HT1080 (cell line): Measurements from ENCODE around the gene FAM20A. TPM values are rescaled to one million over a fixed set of nuclear protein-coding genes. Genes with fewer than 3 reads are reported as not detected.

ENCODE experiments used
- DNase-seq: peaks from one replicate; pipeline ENCODE4 v3.0.0-alpha.2; 2015; ENCODE audit warnings: low read depth
- total RNA-seq: library from RNA; depleted of rRNA; stranded (reverse); fragments of >200 nt; shearing (Covaris generic); gene quantifications from 2 replicates; pipeline ENCODE4 v1.2.3, GENCODE V29; 2014

The FAM20A gene
- total RNA-seq, 1 experiment from 2014 or later = not detected

DNA sequence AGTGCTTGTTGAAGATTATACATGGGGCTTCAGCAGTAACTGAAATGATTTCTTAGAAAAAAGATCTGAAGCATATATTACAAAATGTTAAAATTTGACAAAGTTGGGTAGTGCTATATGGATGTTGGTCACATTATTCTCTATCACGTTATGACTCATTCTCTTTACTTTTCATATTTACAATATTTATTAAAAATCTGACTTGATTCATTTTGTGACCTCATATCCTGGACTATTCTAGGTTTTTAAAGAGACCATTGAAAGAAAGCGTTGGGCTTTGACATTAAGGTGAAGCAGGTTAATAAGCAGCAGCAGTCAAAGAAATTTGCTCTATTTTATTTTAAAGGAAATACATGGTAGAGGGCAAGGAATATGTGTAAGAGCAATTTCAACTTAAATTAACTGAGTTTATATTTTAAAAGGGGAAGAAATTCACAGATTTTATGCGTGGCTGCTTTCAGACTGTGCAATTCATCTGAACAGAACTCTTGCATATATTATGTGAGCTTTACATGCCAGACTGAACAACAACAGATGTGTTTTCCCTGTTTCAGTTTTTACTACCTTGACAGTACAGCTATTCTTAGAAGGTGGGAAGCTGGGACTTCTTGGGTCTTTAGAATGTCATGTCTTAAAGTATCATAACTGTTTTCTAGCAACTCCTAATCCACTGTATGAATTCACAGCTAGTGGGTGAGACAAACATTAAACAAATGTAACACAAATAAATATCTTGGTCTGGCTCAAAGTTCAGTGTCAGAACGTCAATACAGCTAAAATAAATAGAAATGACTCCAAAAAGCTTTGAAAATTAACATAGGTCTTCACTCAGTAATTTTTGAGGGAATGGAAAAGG lies 10.4 kb upstream of the FAM20A start:
- DNase-seq = no peak

DNA sequence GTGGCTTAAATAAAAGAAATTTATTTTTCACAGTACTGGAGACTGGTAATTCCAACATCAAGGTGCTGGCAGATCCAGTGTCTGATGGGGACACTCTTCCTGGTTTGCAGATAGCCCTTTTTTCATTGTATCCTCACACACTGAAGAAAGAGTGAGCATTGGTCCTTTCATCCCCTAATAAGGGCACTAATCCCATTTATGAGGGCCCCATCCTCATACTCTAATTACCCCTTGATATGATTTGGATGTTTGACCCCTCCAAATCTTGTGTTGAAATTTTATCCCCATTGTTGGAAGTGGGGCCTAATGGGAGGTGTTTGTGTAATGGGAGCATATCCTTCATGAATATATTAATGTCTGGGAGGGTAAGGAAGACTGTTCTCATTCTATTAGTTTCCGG lies 9.4 kb upstream of the FAM20A start:
- DNase-seq = no peak

DNA sequence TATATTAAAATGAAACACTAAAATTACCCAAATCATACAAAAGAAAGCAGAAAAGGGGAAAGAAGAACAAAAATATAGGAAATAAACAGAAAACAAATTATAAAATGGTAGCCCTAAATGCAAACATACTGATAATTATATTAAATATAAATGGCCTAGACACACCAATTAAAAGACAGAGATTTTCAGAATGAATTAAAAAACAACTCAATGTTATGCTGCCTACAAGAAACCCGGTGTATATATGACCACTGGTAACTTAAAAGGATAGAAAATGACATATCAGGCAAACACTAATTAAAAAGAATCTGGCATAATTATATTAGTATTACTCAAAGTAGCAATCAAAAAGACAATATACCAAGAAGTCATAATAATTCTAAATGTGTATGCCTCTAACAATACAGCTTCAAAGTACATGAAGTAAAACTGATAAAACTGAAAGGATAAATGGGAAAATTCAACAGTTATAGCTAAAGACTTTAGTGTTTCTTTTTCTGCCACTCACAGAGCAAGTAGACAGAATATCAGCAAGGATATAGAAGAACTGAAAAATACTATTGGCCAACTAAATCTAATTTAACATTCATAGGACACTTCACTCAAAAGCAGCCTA lies 7.5 kb upstream of the FAM20A start:
- DNase-seq = no peak

- no peak for DNase-seq
Observed at GRCh38 chr17:68606451-68607307, 5.5 kb upstream of the FAM20A start.

- DNase-seq = no peak
Observed at GRCh38 chr17:68605914-68606313, 4.7 kb upstream of the FAM20A start.

- DNase-seq = no peak
Observed at GRCh38 chr17:68603656-68604055, 2.5 kb upstream of the FAM20A start.

DNA sequence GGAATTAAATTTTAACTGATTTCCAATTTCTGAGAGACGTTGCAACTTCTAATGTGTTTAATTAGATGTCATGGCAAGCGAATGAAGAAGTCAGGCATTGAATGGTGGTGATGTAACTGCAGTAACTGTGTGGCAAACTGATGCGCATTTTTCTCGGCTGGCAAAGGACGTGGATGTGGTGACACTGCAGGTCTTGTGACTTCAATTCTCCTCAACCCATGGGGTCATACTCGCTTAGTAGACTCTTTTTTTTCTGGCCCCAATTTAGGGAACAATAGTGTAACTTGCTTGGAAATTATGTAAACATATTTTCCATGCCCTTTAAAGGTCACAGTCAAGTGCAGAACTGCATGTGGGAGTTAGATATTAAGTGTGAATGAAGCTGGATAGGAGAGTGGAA lies 1.9 kb upstream of the FAM20A start:
- DNase-seq = no peak

GRCh38 chr17:68602289-68602688 lies 1.1 kb upstream of the FAM20A start:
- DNase-seq = no peak

- DNase-seq = no peak
Observed at GRCh38 chr17:68601565-68602288, 560 bp upstream of the FAM20A start.

DNA sequence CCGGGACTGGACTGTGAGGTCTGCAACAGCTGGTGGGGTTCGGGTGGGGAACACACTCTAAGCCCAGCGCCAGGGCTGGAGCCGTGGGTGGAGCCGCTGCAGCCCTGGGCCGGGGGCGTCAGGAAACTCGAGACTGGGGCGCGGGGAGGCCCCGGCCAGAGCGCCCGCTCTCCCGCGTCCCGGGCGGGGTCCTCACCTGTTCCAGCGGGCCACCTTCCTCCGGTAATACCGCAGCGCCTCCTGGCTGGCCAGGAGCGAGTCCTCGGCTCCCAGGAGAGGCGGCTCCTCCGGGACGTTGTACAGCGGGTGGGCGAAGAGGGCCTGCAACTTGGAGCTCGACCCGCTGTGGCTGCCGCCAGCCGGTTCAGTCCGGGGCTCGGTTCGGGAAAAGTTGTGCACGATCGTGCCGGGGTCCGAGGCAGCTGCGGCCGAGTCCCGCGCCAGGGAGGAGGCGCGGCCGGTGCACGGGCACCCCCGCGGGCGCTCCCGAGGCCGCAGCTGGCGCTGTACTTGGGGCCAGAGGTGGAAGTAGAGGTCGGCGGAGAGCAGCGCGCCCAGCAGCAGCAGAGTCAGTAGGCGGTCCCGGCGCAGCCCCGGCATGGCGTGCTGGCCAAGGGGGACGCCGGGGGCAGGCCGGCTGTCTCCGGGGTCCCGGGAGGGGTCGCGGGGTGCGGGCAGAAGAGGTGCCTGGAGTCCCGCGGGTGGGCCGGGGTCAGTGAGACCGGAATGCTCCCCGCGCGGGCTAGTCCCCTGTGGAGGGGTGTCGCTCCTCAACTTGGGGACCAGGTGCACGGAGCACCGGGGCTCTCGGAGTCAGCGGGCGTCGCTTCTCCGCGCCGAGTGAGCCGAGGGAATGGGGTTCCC lies 868 bp downstream of the FAM20A start:
- no peak for DNase-seq

DNA sequence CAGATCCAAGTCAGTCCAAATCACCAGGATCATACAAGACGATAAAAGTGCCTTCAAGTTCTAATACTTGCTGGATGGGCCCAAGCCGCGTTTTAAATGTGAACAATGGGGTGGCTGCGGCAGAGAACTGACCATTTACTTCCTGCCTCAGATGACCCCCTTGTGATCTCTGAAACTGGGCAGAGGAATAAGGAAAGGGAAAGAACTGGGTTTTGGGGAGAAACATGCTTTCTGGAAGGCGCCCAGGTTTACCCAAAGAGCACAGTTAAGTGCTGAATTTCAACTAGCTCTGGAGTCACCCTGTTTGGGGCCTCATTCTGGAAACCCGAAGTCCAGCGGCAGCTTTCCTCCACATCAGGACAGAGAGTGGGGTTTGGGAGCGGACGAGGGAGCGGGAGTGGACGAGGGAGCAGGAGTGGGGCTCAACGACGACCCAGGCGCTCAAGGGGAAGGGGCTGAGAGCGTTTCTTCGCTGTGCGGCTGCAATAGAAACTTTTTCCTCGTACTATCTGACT lies 1.6 kb downstream of the FAM20A start:
- no peak for DNase-seq

GRCh38 chr17:68599091-68599490 lies 2.1 kb downstream of the FAM20A start:
- no peak for DNase-seq

DNA sequence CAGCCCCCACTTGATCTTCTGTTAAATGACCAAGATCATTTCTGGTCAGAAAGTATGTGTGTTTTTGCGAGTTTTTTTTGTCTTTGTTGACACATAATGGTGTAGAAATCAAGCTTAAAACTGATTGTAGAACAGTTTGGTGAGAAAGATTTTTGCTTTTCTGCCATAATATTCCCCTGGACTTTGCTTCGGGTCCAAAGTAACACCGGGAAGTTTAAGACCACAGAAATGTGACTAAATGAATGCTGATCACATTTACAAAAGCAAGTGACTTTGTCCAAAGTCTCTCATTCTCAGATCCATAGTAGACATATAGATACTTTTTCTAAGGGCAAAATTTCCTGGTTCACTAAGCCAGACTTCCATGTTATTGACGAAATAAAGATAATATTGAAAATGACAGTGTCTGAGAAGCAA lies 2.6 kb downstream of the FAM20A start:
- DNase-seq = no peak

DNA sequence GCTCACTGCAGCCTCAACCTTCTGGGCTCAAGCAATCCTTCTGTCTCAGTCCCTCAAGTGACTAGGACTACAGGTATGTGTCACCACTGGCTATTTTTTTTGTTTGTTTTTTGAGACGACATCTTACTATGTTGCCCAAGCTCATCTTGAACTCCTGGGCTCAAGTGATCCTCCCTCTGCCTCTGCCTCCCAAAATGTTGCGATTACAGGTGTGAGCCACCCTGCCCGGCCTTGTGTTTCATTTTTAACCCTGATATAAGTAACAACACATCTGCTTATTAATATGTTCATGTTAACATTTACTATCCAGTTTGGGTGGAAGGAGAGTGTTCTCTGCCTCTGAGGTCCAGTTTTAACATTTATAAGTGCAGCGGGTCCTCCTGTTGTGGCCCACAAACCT lies 3.1 kb downstream of the FAM20A start:
- no peak for DNase-seq

GRCh38 chr17:68596411-68596945 lies 4.7 kb downstream of the FAM20A start:
- no peak for DNase-seq

DNA sequence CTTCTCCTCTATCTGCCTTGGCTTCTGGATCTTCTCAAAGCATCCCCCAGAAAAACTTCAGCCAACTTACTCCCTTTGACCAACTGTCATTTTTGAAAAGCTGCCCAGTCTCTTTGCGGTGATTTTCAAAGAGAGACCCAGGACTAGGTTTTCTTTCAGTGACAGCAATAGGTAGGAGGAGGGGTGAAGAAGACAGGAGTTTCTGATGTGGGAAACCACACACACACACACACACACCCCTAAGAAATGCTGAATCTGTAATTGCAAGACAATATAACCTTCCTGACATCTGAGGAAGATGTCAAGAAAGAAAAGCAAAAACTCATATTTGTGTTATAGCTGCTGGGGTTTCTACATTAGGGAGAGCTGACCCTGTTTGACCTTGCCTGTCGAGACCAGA lies 5.2 kb downstream of the FAM20A start:
- DNase-seq = no peak

GRCh38 chr17:68595496-68595895 lies 5.7 kb downstream of the FAM20A start:
- peak; percentile 17 for DNase-seq

DNA sequence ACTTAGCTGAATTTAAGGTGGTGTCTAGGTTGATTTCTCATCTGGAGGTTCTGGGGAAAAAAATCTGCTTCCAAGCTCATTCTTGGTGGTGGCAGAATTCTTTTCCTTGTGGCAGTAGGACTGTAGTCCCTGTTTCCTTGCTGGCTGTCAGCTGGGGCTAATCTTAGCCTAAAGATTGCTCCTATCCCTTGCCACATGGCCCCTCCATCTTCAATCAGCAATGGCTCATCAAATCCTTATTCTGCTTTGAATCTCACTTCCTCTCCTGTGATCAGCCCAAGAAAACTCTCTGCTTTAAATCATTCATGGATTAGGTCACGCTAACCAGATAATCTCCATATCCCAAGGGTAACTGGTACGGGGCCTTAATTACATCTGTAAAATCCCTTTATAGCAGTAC lies 6.6 kb downstream of the FAM20A start:
- DNase-seq = no peak

DNA sequence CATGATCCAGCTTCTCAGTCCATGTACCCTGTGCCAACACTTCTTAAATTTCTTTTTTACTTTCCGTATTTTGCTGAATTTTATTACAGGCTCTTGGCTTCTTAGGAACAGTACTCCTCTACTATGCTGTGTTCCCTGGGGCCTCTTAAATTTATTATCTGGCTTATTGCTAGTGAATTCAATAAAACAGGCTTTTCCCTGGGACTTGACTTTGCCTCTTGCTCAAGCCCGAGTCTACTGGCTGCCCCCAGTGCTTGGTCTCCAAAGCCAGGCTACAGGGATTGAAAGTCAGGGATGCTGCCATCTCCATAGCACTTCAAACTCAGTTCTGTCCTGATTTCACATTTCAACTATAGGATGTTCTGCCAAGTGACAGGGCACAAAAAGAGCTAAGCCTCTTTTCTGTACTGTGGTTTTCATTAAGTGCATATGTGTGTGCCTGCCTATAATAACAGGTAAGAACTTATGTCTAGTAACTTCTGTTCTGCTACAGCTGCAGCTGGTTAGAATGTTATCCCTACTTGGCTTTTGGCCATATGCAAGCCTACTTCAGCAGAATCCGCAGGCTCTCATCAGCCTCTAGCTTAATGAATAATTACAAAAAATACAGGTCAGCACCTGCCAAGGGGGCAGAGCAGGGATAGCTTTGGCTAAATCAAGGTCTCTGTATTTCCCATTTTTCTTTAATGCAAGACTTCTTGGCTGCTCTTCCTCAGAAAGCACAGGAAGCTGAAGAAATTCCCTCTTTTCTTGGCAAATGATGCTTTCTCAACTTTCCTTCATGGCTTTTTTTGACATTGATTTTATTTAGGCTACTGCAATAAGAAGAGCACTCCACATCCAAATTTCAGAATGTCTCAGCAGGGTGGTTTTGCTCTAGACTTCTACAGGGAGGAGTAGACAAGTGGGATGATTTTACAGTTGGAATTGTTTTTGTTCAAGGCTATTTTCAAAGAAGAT lies 8.2 kb downstream of the FAM20A start:
- no peak for DNase-seq
